ENCODE measurements around the gene FRMD4A.
A peak's percentile ranks its signal among the peaks of the same experiment; 100 is the strongest.

The FRMD4A gene

DNA sequence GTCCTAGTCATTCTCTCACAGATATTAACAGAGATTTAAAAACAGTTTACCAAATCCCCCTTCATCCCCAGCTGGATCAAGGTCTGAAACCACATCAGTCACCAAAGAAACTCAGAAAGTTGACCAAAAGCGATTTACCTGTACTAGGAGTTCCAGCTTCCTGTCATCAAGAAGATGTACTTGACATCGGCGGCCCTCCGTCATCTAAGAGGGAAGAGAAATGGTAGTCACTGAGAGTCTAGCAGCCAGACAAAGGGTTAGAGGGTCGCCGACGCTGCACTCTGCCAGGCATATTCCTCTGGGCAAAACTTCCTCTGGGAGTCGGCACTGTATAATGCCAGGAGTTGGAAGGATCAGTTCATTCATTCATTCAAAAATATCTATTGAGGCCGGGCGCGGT, 472.0 kb downstream of the FRMD4A start:
- no peak overlapping the region; the same call in 1 of the 2 replicates for H3K27ac ChIP-seq
- TF ChIP-seq, protein P1, sequence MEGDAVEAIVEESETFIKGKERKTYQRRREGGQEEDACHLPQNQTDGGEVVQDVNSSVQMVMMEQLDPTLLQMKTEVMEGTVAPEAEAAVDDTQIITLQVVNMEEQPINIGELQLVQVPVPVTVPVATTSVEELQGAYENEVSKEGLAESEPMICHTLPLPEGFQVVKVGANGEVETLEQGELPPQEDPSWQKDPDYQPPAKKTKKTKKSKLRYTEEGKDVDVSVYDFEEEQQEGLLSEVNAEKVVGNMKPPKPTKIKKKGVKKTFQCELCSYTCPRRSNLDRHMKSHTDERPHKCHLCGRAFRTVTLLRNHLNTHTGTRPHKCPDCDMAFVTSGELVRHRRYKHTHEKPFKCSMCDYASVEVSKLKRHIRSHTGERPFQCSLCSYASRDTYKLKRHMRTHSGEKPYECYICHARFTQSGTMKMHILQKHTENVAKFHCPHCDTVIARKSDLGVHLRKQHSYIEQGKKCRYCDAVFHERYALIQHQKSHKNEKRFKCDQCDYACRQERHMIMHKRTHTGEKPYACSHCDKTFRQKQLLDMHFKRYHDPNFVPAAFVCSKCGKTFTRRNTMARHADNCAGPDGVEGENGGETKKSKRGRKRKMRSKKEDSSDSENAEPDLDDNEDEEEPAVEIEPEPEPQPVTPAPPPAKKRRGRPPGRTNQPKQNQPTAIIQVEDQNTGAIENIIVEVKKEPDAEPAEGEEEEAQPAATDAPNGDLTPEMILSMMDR (conservative IDR thresholded peaks at IDR 0.05): no peak

DNA sequence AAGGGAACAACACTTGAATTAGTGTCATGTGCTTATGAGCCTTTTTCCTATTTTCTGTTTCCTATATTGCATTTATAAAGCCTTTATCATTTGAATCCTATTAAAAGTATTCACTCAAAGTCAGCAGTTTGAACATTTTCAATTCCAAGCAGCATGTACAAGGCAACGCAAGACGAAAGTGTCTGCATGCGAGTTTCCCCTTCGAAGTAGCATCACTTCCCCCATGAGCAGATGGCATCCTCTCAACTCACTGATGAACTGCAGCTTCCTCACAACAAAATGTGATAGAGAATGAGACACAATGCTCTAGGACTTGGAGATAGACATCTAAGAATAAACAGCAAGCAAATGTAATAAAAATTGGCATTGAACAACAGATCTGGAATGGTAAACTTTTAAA, 473.3 kb downstream of the FRMD4A start:
- TF ChIP-seq, protein P1 (conservative IDR thresholded peaks at IDR 0.05): no peak
- H3K27ac ChIP-seq: peak overlapping the region; percentile 8; the same call in 1 of the 2 replicates

DNA sequence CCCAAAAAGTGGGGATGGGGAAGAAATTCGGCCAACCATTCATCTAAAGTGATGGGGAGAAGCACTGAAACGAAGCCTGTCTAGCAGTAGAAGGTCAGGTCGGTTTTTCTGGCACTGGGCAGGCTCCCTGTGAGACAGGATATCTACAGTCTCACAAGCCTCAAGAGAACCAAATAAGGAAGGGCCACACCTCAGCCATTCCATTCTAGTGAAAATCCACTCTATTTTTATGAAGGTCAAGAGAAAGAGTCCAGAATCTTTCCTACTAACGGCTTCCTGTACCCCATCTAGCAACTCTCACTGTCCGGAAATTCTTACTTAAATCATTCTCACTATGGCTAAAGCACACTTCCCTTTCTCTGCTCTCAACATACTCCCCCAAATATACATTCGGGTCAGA, 476.9 kb downstream of the FRMD4A start:
- H3K27ac ChIP-seq: no peak overlapping the region
- TF ChIP-seq, protein P1 (conservative IDR thresholded peaks at IDR 0.05): no peak

DNA sequence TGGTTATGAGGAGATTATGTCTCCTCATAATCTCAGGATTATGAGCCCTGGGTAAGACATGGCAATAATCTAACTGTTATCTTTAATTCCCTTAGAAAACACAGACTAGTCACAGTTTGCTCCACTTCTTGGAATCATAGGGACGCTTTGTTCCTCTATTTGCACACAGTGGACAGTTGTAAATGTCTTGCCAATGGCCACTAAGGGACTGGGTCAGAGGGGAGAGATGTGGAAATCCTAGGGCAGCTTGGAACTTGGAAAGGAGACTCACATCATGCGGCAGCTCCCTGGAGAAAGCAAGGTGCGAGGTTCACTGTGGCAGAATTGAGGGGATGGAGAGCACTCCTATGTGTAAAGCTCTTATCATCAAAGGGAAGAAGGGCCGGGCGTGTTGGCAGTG, 477.9 kb downstream of the FRMD4A start:
- no peak overlapping the region for H3K27ac ChIP-seq

DNA sequence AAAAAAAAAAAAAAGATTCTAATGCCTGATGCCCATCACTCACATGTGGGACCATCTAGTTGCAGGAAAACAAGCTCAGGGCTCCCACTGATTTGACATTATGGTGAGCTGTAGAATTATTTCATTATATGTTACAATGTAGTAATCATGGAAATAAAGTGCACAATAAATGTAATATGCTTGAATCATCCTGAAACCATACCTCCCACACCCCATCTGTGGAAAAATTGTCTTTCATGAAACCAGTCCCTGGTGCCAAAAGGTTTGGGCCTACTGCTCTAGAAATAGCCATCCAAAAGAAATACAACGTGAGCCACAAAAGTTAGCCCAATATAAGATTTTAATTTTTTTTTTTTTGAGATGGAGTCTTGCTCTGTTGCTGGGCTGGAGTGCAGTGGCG, 478.8 kb downstream of the FRMD4A start:
- no peak overlapping the region for H3K27ac ChIP-seq
- TF ChIP-seq, protein P1 (conservative IDR thresholded peaks at IDR 0.05): no peak

More for the DNA sequence above, 477.9 kb downstream of the FRMD4A start:
- TF ChIP-seq, protein P1 (conservative IDR thresholded peaks at IDR 0.05): no peak

DNA sequence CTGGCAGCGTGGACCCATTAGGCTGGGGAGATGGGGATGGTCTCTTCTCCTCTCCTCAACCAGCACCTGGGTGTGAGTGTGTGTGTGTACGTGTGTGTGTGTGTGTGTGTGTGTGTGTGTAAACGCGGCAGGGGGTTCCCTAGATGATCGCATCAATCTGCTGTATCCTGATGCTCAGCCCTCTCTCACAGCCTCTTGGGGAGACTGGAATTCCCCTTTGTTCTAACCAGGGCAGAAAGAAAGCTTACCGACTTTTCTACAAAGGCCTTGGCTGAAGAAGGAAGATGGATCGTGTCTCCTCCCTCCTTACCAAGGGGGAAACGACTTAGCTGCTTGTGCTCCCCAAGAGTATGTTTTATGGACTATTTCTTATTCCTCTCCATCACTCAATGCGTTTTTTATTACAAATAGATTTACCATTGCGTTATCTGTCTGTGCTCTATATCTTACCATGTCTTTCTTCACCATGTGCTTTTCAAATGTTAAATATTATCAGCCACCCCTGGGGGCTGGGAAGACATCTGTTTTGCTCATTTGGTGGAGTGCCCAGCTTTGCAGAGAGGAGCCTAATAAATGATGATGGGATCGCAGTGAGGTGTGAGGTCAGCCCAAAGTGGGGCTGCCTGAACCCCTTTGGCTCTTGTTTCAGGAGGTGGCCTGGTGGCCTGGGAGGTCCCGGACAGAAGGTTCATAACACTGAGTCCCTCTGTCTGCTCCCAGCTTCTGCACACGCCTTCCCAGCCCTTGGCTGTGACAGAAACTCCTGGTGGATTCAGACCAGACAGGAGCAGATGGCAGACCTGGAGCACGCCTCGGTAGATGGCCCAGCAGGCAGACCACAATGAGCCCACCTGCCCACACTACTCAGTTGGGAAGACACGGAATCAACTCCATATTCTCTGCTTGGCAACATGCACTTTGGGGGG, 481.9 kb downstream of the FRMD4A start:
- TF ChIP-seq, protein P1 (conservative IDR thresholded peaks at IDR 0.05): no peak
- no peak overlapping the region for H3K27ac ChIP-seq

DNA sequence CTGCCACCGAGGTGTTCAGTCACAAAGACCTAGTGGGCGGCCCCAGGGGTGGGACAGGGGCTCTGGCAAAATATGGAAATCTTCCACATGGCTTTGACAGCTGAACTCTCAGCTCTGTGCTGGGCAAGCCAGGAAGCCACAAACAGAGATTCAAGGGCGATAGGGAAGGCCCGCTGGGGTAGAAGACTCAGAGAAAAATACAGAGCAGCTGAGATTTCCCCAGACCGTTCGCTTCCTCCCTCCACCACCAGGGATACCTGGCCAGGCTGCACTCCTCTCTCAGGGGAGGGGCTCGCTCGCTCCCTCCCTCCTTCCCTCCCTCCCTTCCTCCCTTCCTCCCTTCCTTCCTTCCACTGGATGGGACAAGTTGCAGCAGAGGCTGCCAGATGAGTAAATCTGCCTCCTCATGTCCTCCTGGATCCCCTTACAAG, 483.5 kb downstream of the FRMD4A start:
- TF ChIP-seq, protein P1 (conservative IDR thresholded peaks at IDR 0.05): no peak; the same call in 1 of the 2 replicates
- peak overlapping the region; percentile 45 for H3K27ac ChIP-seq

Measured in VCaP (cell line).